DOHH2 (cell line): ENCODE results near the gene SGPL1.

Experiments used
- H3F3A ChIP-seq: fragments of 200-600 bp; sonication (generic), shearing (Covaris generic); 2 replicates; pipeline ENCODE4 v1.6.0; 2016; ENCODE audit warnings: antibody characterized with exemption, mild to moderate bottlenecking; ENCODE audit not compliant: control insufficient read depth, insufficient read depth
- H3K27ac ChIP-seq: fragments of 200-600 bp; sonication (generic); 2 replicates; pipeline ENCODE4 v1.5.1; 2014; ENCODE audit warnings: low read depth, mild to moderate bottlenecking, low read length, moderate library complexity
- H3K27me3 ChIP-seq: fragments of 200-600 bp; sonication (generic); 2 replicates; pipeline ENCODE4 v1.6.1; 2014; ENCODE audit warnings: mild to moderate bottlenecking, low read length, mixed read lengths; ENCODE audit not compliant: control insufficient read depth
- H3K36me3 ChIP-seq: fragments of 200-600 bp; sonication (generic); 2 replicates; pipeline ENCODE4 v1.6.1; 2014; ENCODE audit warnings: mild to moderate bottlenecking, low read length, moderate library complexity, mixed read lengths; ENCODE audit not compliant: control insufficient read depth
- H3K4me1 ChIP-seq: fragments of 200-600 bp; sonication (generic); 2 replicates; pipeline ENCODE4 v1.6.1; 2014; ENCODE audit warnings: mild to moderate bottlenecking, low read length, mixed read lengths; ENCODE audit not compliant: control insufficient read depth
- H3K4me2 ChIP-seq: fragments of 200-600 bp; sonication (generic); 2 replicates; pipeline ENCODE4 v1.6.0; 2014; ENCODE audit warnings: mild to moderate bottlenecking, low read length, moderate library complexity
- H3K4me3 ChIP-seq: fragments of 200-600 bp; sonication (generic); 2 replicates; pipeline ENCODE4 v1.5.1; 2014; ENCODE audit warnings: mild to moderate bottlenecking, low read length, mixed read lengths
- H3K79me2 ChIP-seq: fragments of 200-600 bp; sonication (generic); 2 replicates; pipeline ENCODE4 v1.6.1; 2014; ENCODE audit warnings: mild to moderate bottlenecking, low read length, mixed read lengths; ENCODE audit not compliant: control insufficient read depth
- H3K9me2 ChIP-seq: fragments of 200-600 bp; sonication (generic); replicated peaks from 2 replicates; pipeline ENCODE4 v1.6.1; 2014; ENCODE audit warnings: mild to moderate bottlenecking, low read length, mixed read lengths; ENCODE audit not compliant: control insufficient read depth
- H3K9me3 ChIP-seq: fragments of 200-600 bp; sonication (generic); 2 replicates; pipeline ENCODE4 v1.6.1; 2014; ENCODE audit warnings: antibody characterized with exemption, low read length, mixed read lengths; ENCODE audit not compliant: control insufficient read depth, insufficient read depth
- H4K20me1 ChIP-seq: fragments of 200-600 bp; sonication (generic); 2 replicates; pipeline ENCODE4 v1.6.0; 2014; ENCODE audit warnings: low read depth, mild to moderate bottlenecking, antibody characterized with exemption, low read length, moderate library complexity; ENCODE audit not compliant: control insufficient read depth, insufficient read depth
- EZH2phosphoT487 ChIP-seq: fragments of 200-600 bp; sonication (generic); IDR thresholded peaks from 2 replicates; pipeline ENCODE4 v1.6.1; 2017; ENCODE audit warnings: borderline replicate concordance, mild to moderate bottlenecking, antibody characterized with exemption, low read length, moderate library complexity, mixed read lengths
- TF ChIP-seq, protein P1 (sequence below): fragments of 200-600 bp; sonication (generic); IDR thresholded peaks from one replicate; pipeline ENCODE4 v1.5.1; 2014; ENCODE audit warnings: antibody characterized with exemption, mild to moderate bottlenecking, low read depth, low read length; ENCODE audit not compliant: poor library complexity, severe bottlenecking

The SGPL1 gene

GRCh38 chr10:70903262-70903921 lies 87.6 kb downstream of the SGPL1 start:
- Histone ChIP-seq H3K9me3 (no peaks in the 10 kb centered on the region), H4K20me1 (no peaks in the 10 kb centered on the region), H3K4me2 (no peak overlapping the region), H3F3A (no peaks in the 10 kb centered on the region), H3K4me1 (no peaks in the 10 kb centered on the region), H3K9me2 (no peaks in the 10 kb centered on the region), H3K27ac (no peak overlapping the region), H3K36me3 (no peaks in the 10 kb centered on the region), H3K4me3 (no peak overlapping the region), H3K79me2 (no peaks in the 10 kb centered on the region), H3K27me3 (no peaks in the 10 kb centered on the region)
- no peak for TF ChIP-seq EZH2phosphoT487
- TF ChIP-seq, protein P1, sequence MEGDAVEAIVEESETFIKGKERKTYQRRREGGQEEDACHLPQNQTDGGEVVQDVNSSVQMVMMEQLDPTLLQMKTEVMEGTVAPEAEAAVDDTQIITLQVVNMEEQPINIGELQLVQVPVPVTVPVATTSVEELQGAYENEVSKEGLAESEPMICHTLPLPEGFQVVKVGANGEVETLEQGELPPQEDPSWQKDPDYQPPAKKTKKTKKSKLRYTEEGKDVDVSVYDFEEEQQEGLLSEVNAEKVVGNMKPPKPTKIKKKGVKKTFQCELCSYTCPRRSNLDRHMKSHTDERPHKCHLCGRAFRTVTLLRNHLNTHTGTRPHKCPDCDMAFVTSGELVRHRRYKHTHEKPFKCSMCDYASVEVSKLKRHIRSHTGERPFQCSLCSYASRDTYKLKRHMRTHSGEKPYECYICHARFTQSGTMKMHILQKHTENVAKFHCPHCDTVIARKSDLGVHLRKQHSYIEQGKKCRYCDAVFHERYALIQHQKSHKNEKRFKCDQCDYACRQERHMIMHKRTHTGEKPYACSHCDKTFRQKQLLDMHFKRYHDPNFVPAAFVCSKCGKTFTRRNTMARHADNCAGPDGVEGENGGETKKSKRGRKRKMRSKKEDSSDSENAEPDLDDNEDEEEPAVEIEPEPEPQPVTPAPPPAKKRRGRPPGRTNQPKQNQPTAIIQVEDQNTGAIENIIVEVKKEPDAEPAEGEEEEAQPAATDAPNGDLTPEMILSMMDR, result peak; percentile 95

DNA sequence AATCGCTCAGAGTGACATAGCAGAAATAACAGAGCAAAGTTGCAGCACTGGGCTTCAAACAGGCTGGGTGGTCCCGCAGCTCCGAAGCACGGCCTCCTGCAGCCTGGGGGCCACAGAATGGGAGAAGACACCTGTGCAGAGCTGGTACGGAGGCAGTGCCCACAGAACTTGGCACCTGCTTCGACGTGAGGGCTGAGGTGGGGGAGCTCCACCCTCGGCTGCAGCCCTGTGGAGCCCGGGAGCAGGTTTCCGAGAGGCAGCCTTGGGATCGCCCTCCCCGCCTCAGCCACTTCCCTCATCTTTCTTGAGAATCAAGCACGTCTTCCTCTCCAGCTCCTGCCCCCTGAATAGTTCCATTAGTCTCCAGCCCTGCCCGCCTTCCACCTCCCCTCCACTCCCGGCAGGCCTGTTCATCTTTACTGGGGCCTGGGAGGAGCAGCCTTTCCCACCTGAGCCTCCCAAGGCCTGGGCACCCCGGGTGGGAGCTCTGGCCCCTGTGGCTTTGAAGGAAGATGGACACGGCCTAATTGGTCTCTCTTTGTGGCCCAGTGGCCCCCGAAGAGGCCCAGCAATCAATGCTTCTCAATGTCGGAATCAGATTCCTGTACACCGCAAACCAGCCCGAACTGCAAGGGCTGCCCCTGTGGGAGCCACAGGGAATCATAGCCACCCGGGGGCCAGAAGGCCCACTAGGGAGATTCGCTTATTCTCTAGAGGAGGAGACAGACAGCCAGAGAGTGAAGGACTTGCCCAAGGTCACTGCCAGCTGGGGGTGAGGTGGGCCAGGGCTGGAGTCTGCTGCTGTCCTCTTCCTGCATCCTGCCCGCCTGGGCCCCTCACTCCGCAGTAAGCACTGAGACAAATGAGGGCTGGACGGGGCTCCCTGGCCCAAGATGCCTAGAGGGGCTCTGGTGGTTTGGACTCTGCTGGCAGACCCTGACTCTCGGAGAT lies 89.6 kb downstream of the SGPL1 start:
- Histone ChIP-seq H3K36me3 (no peaks in the 10 kb centered on the region), H3K4me3 (no peak overlapping the region), H3K27me3 (no peaks in the 10 kb centered on the region), H3K4me1 (no peaks in the 10 kb centered on the region), H3K79me2 (no peaks in the 10 kb centered on the region), H3K27ac (no peak overlapping the region), H3K9me2 (no peaks in the 10 kb centered on the region), H3K9me3 (no peaks in the 10 kb centered on the region), H4K20me1 (no peaks in the 10 kb centered on the region), H3K4me2 (no peak overlapping the region), H3F3A (no peaks in the 10 kb centered on the region)
- no peak for TF ChIP-seq EZH2phosphoT487

DNA sequence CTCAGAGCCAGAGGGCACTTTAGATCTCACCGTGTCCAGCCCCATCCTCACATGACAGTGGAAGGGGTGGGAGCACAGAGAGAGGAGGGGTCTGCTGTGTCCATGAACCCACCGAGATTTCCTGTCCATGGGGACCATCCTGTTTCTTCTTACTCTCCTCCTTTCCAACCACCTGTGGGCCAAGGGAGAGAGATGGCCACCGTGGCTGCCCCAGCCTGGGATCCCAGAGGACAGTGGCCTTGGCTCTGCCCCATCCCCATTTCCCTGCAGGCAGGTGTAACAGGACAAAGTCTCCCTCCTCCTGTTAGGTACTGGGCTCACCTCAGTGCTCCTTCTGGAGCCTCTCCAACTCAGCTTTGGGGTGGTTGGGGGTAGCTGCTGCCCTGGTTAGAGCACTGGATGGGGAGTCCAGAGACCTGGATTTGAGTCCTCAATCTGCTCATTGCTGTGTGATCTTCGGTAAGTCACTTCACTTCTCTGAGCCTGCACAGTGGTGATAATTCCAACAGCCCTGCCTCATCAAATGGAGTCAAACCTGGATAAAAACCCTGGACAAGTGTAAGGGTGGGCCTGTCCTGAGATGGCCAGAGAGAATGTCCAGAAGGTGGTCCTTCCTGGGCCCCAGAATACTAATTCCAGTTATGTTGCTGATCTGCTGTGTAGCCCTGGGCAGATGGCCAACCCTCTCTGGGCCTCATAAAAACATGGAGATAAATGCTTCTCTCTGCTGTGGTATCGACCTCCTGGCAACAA lies 90.5 kb downstream of the SGPL1 start:
- no peaks in the 10 kb centered on the region for H4K20me1 ChIP-seq
- TF ChIP-seq, protein P1, result no peak
- TF ChIP-seq EZH2phosphoT487, result no peak
- no peaks in the 10 kb centered on the region for H3K79me2 ChIP-seq
- no peaks in the 10 kb centered on the region for H3K9me2 ChIP-seq
- H3K4me3 ChIP-seq, result no peak overlapping the region
- H3K4me1 ChIP-seq, result no peaks in the 10 kb centered on the region
- H3K27me3 ChIP-seq, result no peaks in the 10 kb centered on the region
- no peaks in the 10 kb centered on the region for H3F3A ChIP-seq
- H3K36me3 ChIP-seq, result no peaks in the 10 kb centered on the region
- no peak overlapping the region for H3K4me2 ChIP-seq
- no peak overlapping the region for H3K27ac ChIP-seq
- no peaks in the 10 kb centered on the region for H3K9me3 ChIP-seq
